ENCODE measurements around the gene PLA2R1. TPM values are rescaled to one million over a fixed set of nuclear protein-coding genes. Genes with fewer than 3 reads are reported as not detected.

Gene PLA2R1
- polyA plus RNA-seq, 1 experiment = 2.0 TPM

GRCh38 chr2:159985656-159986055 lies 76.8 kb downstream of the PLA2R1 start:
- H3K27ac ChIP-seq (ENCODE audit: low read depth, low read length) = no peak overlapping the region
- TF ChIP-seq, protein P1, sequence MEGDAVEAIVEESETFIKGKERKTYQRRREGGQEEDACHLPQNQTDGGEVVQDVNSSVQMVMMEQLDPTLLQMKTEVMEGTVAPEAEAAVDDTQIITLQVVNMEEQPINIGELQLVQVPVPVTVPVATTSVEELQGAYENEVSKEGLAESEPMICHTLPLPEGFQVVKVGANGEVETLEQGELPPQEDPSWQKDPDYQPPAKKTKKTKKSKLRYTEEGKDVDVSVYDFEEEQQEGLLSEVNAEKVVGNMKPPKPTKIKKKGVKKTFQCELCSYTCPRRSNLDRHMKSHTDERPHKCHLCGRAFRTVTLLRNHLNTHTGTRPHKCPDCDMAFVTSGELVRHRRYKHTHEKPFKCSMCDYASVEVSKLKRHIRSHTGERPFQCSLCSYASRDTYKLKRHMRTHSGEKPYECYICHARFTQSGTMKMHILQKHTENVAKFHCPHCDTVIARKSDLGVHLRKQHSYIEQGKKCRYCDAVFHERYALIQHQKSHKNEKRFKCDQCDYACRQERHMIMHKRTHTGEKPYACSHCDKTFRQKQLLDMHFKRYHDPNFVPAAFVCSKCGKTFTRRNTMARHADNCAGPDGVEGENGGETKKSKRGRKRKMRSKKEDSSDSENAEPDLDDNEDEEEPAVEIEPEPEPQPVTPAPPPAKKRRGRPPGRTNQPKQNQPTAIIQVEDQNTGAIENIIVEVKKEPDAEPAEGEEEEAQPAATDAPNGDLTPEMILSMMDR (IDR thresholded peaks at IDR 0.05; ENCODE audit: low read depth, low read length) = no peak
- no peaks in the 10 kb centered on the region for H3K9me3 ChIP-seq (ENCODE audit: control insufficient read depth, insufficient read depth, low read length)
- DNase-seq (ENCODE audit: low read depth, low spot score) = no peak
- H3K4me3 ChIP-seq (ENCODE audit: low read depth, low read length) = no peak overlapping the region
- peaks cover 12% of the 10 kb centered on the region for H3K27me3 ChIP-seq (ENCODE audit: control insufficient read depth, insufficient read depth, low read length)
- ChIA-PET CTCF (no interaction called here), POLR2A (no interaction called here)

GRCh38 chr2:159984034-159984433 lies 78.4 kb downstream of the PLA2R1 start:
- TF ChIP-seq, protein P1 (IDR thresholded peaks at IDR 0.05; ENCODE audit: low read depth, low read length) = no peak
- Histone ChIP-seq H3K4me3 (ENCODE audit: low read depth, low read length) (no peak overlapping the region), H3K27me3 (ENCODE audit: control insufficient read depth, insufficient read depth, low read length) (peaks cover 8% of the 10 kb centered on the region), H3K27ac (ENCODE audit: low read depth, low read length) (no peak overlapping the region), H3K9me3 (ENCODE audit: control insufficient read depth, insufficient read depth, low read length) (no peaks in the 10 kb centered on the region)
- POLR2A ChIA-PET = no interaction called here
- CTCF ChIA-PET = interaction anchor here (0.7 to 0.8 kb wide), 2 partner anchors 1021 to 1079 kb away, joined by 3 to 4 read pairs; no protein-coding TSS in a partner anchor
- no peak for DNase-seq (ENCODE audit: low read depth, low spot score)

- POLR2A ChIA-PET = no interaction called here
- TF ChIP-seq, protein P1 (IDR thresholded peaks at IDR 0.05; ENCODE audit: low read depth, low read length) = no peak
- CTCF ChIA-PET = interaction anchor here (0.6 to 1.9 kb wide), 4 partner anchors 40 to 1022 kb away, joined by 3 to 6 read pairs (median 4); no protein-coding TSS in a partner anchor
- DNase-seq (ENCODE audit: low read depth, low spot score) = no peak
- Histone ChIP-seq H3K4me3 (ENCODE audit: low read depth, low read length) (no peak overlapping the region), H3K27ac (ENCODE audit: low read depth, low read length) (no peak overlapping the region), H3K27me3 (ENCODE audit: control insufficient read depth, insufficient read depth, low read length) (peaks cover 8% of the 10 kb centered on the region), H3K9me3 (ENCODE audit: control insufficient read depth, insufficient read depth, low read length) (no peaks in the 10 kb centered on the region)
Measured at GRCh38 chr2:159982842-159983785, 79.3 kb downstream of the PLA2R1 start.

DNA sequence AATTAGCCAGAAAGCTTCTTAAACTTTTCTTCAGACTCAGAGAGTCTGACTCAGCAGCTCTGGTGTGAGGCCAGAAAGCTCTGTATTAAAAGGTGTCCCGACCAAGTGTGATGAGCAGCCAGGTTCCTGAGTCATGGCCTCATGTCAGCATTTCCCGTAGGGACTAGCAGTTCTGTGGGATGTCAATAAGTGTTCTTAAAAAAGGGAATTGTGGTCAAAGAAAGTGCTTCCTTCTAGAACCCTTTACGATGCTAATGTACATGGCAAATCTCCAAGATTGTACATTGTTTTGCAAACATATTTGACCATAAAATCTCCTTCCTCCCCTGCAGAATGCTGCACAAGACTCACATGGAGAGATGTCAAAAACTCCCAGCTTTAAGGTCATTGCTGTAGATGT lies 80.1 kb downstream of the PLA2R1 start:
- Histone ChIP-seq H3K9me3 (ENCODE audit: control insufficient read depth, insufficient read depth, low read length) (no peaks in the 10 kb centered on the region), H3K27me3 (ENCODE audit: control insufficient read depth, insufficient read depth, low read length) (peaks cover 8% of the 10 kb centered on the region), H3K4me3 (ENCODE audit: low read depth, low read length) (no peak overlapping the region), H3K27ac (ENCODE audit: low read depth, low read length) (no peak overlapping the region)
- ChIA-PET POLR2A (no interaction called here), CTCF (interaction anchor here (1.9 kb wide), 1 partner anchor 40 kb away, joined by 4 read pairs; no protein-coding TSS in a partner anchor)
- DNase-seq (ENCODE audit: low read depth, low spot score) = no peak
- TF ChIP-seq, protein P1 (IDR thresholded peaks at IDR 0.05; ENCODE audit: low read depth, low read length) = no peak

- CTCF ChIA-PET = no interaction called here
- POLR2A ChIA-PET = no interaction called here
- no peak overlapping the region for H3K27ac ChIP-seq (ENCODE audit: low read depth, low read length)
- no peaks in the 10 kb centered on the region for H3K9me3 ChIP-seq (ENCODE audit: control insufficient read depth, insufficient read depth, low read length)
- H3K4me3 ChIP-seq (ENCODE audit: low read depth, low read length) = no peak overlapping the region
- DNase-seq (ENCODE audit: low read depth, low spot score) = no peak
- H3K27me3 ChIP-seq (ENCODE audit: control insufficient read depth, insufficient read depth, low read length) = peaks cover 2% of the 10 kb centered on the region
- TF ChIP-seq, protein P1 (IDR thresholded peaks at IDR 0.05; ENCODE audit: low read depth, low read length) = no peak
Measured at GRCh38 chr2:159976527-159977160, 85.8 kb downstream of the PLA2R1 start.
